Neural progenitor cell (in vitro differentiated cells): Measurements from ENCODE around the gene KCNMB4. TPM values are rescaled to one million over a fixed set of nuclear protein-coding genes. Genes with fewer than 3 reads are reported as not detected.

ENCODE experiments used
- DNase-seq: peaks from one replicate; pipeline ENCODE4 v3.0.0-alpha.2; 2016; ENCODE audit warnings: low spot score
- H2AFZ ChIP-seq: fragments of 200-600 bp; sonication (generic); replicated peaks from 2 replicates; pipeline ENCODE4 v1.6.1; 2016; ENCODE audit warnings: antibody characterized with exemption
- H3F3A ChIP-seq: fragments of 200-600 bp; sonication (generic); 2 replicates; pipeline ENCODE4 v1.6.1; 2016; ENCODE audit warnings: antibody characterized with exemption, low read depth
- H3K27ac ChIP-seq: fragments of 200-600 bp; sonication (generic); 2 replicates; pipeline ENCODE4 v1.5.1; 2016; ENCODE audit warnings: mild to moderate bottlenecking
- H3K27me3 ChIP-seq: fragments of 200-600 bp; sonication (generic); 2 replicates; pipeline ENCODE4 v1.6.1; 2016; ENCODE audit warnings: mild to moderate bottlenecking, moderate library complexity
- H3K36me3 ChIP-seq: fragments of 200-600 bp; sonication (generic); 2 replicates; pipeline ENCODE4 v1.5.1; 2016
- H3K4me1 ChIP-seq: fragments of 200-600 bp; sonication (generic); 2 replicates; pipeline ENCODE4 v1.6.1; 2016; ENCODE audit warnings: mixed run types
- H3K4me2 ChIP-seq: fragments of 200-600 bp; sonication (generic); 2 replicates; pipeline ENCODE4 v1.6.1; 2016
- H3K4me3 ChIP-seq: fragments of 200-600 bp; sonication (generic); 2 replicates; pipeline ENCODE4 v1.5.1; 2016
- H3K79me2 ChIP-seq: fragments of 200-600 bp; sonication (generic); 2 replicates; pipeline ENCODE4 v1.6.1; 2016; ENCODE audit warnings: low read depth
- H3K9ac ChIP-seq: fragments of 200-600 bp; sonication (generic); 2 replicates; pipeline ENCODE4 v1.6.1; 2016
- H3K9me3 ChIP-seq: fragments of 200-600 bp; sonication (generic); 2 replicates; pipeline ENCODE4 v1.5.1; 2016; ENCODE audit warnings: low read depth
- H4K20me1 ChIP-seq: fragments of 200-600 bp; sonication (generic); 2 replicates; pipeline ENCODE4 v1.6.1; 2016; ENCODE audit warnings: low read depth
- H3K27ac Mint-ChIP-seq: 3 replicates; pipeline ENCODE4 v1.8.0; 2021; ENCODE audit warnings: mixed read lengths
- H3K27me3 Mint-ChIP-seq: 2 replicates; pipeline ENCODE4 v1.8.0; 2022; ENCODE audit warnings: low read depth, mild to moderate bottlenecking, inconsistent platforms, moderate library complexity, mixed read lengths; ENCODE audit not compliant: insufficient read depth
- H3K36me3 Mint-ChIP-seq: 3 replicates; pipeline ENCODE4 v1.8.0; 2021; ENCODE audit warnings: mixed read lengths
- H3K4me1 Mint-ChIP-seq: 3 replicates; pipeline ENCODE4 v1.8.0; 2021; ENCODE audit warnings: mixed read lengths
- H3K4me3 Mint-ChIP-seq: 3 replicates; pipeline ENCODE4 v1.8.0; 2021; ENCODE audit warnings: mild to moderate bottlenecking, moderate library complexity, mixed read lengths
- H3K9me3 Mint-ChIP-seq: 3 replicates; pipeline ENCODE4 v1.8.0; 2020; ENCODE audit warnings: mixed read lengths
- CTCF ChIP-seq: fragments of 200-600 bp; sonication (generic); IDR thresholded peaks from 2 replicates; pipeline ENCODE4 v1.5.1; 2017; ENCODE audit warnings: antibody characterized with exemption, mild to moderate bottlenecking
- EZH2 ChIP-seq: fragments of 200-600 bp; sonication (generic); IDR thresholded peaks from 2 replicates; pipeline ENCODE4 v1.6.1; 2017; ENCODE audit warnings: antibody characterized with exemption, mild to moderate bottlenecking, moderate library complexity
- EZH2phosphoT487 ChIP-seq: fragments of 200-600 bp; sonication (generic); IDR thresholded peaks from 2 replicates; pipeline ENCODE4 v1.6.1; 2017; ENCODE audit warnings: antibody characterized with exemption
- total RNA-seq: library from RNA; depleted of rRNA; stranded (reverse); fragments of >200 nt; gene quantifications from 2 replicates; pipeline ENCODE4 v1.2.3, GENCODE V29; 2015; ENCODE audit warnings: low replicate concordance

Gene KCNMB4
- total RNA-seq, 1 donor from 2014 or later = 8.5 TPM

GRCh38 chr12:70415987-70416386, 49.9 kb downstream of the KCNMB4 start:
- Histone ChIP-seq H3K4me1 (no peaks in the 10 kb centered on the region), H3K9me3 (no peaks in the 10 kb centered on the region), H2AFZ (no peak overlapping the region), H4K20me1 (no peaks in the 10 kb centered on the region), H3K9ac (no peak overlapping the region), H3K36me3 (no peaks in the 10 kb centered on the region), H3K27me3 (no peaks in the 10 kb centered on the region), H3K27ac (no peak overlapping the region), H3K4me3 (no peak overlapping the region), H3F3A (no peaks in the 10 kb centered on the region), H3K4me2 (no peak overlapping the region), H3K79me2 (no peaks in the 10 kb centered on the region)
- Mint-ChIP-seq H3K4me1 (no peaks in the 10 kb centered on the region), H3K9me3 (peaks cover 4% of the 10 kb centered on the region), H3K27me3 (no peaks in the 10 kb centered on the region), H3K27ac (no peak overlapping the region), H3K36me3 (peaks cover 13% of the 10 kb centered on the region), H3K4me3 (no peak overlapping the region)
- TF ChIP-seq EZH2phosphoT487 (no peak), EZH2 (no peak), CTCF (no peak)
- no peak for DNase-seq

GRCh38 chr12:70417121-70417520, 51.0 kb downstream of the KCNMB4 start:
- Mint-ChIP-seq H3K27me3 (no peaks in the 10 kb centered on the region), H3K36me3 (peaks cover 13% of the 10 kb centered on the region), H3K4me3 (no peak overlapping the region), H3K9me3 (peaks cover 5% of the 10 kb centered on the region), H3K27ac (no peak overlapping the region), H3K4me1 (no peaks in the 10 kb centered on the region)
- Histone ChIP-seq H3K4me3 (no peak overlapping the region), H3K79me2 (no peaks in the 10 kb centered on the region), H3K27ac (no peak overlapping the region), H3K9me3 (no peaks in the 10 kb centered on the region), H3K9ac (no peak overlapping the region), H3K27me3 (no peaks in the 10 kb centered on the region), H3K4me1 (no peaks in the 10 kb centered on the region), H3F3A (no peaks in the 10 kb centered on the region), H3K36me3 (no peaks in the 10 kb centered on the region), H3K4me2 (no peak overlapping the region), H2AFZ (no peak overlapping the region), H4K20me1 (no peaks in the 10 kb centered on the region)
- TF ChIP-seq EZH2phosphoT487 (no peak), CTCF (no peak)
- DNase-seq = no peak

- H3K9me3 ChIP-seq = no peaks in the 10 kb centered on the region
- no peaks in the 10 kb centered on the region for H4K20me1 ChIP-seq
- Mint-ChIP-seq H3K27me3 (no peaks in the 10 kb centered on the region), H3K4me1 (no peaks in the 10 kb centered on the region), H3K36me3 (peaks cover 13% of the 10 kb centered on the region), H3K27ac (no peak overlapping the region), H3K9me3 (peaks cover 5% of the 10 kb centered on the region), H3K4me3 (no peak overlapping the region)
- no peak for DNase-seq
- H3K4me2 ChIP-seq = no peak overlapping the region
- no peaks in the 10 kb centered on the region for H3K4me1 ChIP-seq
- H3K27ac ChIP-seq = no peak overlapping the region
- TF ChIP-seq EZH2 (no peak), CTCF (no peak), EZH2phosphoT487 (no peak)
- no peaks in the 10 kb centered on the region for H3K27me3 ChIP-seq
- H3K79me2 ChIP-seq = no peaks in the 10 kb centered on the region
- H3K4me3 ChIP-seq = no peak overlapping the region
- H2AFZ ChIP-seq = no peak overlapping the region
- no peaks in the 10 kb centered on the region for H3K36me3 ChIP-seq
- no peaks in the 10 kb centered on the region for H3F3A ChIP-seq
- no peak overlapping the region for H3K9ac ChIP-seq
These were observed 52.0 kb downstream of the KCNMB4 start for GRCh38 chr12:70418101-70418500.
